ENCODE measurements around the gene FANCB. TPM values are rescaled to one million over a fixed set of nuclear protein-coding genes. Genes with fewer than 3 reads are reported as not detected.

The FANCB gene
- 1.2 TPM for total RNA-seq
- long read RNA-seq: 0 reads

GRCh38 chrX:14872851-14873675 lies at the start of gene FANCB, which contains the start of gene MOSPD2:
TSS of gene FANCB (minus strand) at chrX:14873069. CDS start at chrX:14865510, 7,559 bp downstream.
TSS of gene MOSPD2 (plus strand) at chrX:14873421. CDS start at chrX:14873529, 108 bp downstream.
- peak; percentile 97 for DNase-seq
- intact Hi-C loops (cut with DNase I): no loop called here
- H3K36me3 ChIP-seq: no peaks in the 10 kb centered on the region
- H3K27ac ChIP-seq: peak within 1 kb of the TSS; percentile 78
- no peaks in the 10 kb centered on the region for H3K9me3 ChIP-seq
- peak within 1 kb of the TSS; percentile 72 for H3K4me3 ChIP-seq
- H3K4me1 ChIP-seq: no peaks in the 10 kb centered on the region
- no peaks in the 10 kb centered on the region for H3K27me3 ChIP-seq
- peak; percentile 99 for ATAC-seq
- TF ChIP-seq, protein P1, sequence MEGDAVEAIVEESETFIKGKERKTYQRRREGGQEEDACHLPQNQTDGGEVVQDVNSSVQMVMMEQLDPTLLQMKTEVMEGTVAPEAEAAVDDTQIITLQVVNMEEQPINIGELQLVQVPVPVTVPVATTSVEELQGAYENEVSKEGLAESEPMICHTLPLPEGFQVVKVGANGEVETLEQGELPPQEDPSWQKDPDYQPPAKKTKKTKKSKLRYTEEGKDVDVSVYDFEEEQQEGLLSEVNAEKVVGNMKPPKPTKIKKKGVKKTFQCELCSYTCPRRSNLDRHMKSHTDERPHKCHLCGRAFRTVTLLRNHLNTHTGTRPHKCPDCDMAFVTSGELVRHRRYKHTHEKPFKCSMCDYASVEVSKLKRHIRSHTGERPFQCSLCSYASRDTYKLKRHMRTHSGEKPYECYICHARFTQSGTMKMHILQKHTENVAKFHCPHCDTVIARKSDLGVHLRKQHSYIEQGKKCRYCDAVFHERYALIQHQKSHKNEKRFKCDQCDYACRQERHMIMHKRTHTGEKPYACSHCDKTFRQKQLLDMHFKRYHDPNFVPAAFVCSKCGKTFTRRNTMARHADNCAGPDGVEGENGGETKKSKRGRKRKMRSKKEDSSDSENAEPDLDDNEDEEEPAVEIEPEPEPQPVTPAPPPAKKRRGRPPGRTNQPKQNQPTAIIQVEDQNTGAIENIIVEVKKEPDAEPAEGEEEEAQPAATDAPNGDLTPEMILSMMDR (IDR thresholded peaks at IDR 0.05): no peak

- intact Hi-C loops (cut with DNase I): no loop called here
- ATAC-seq (no peak), DNase-seq (no peak)
- TF ChIP-seq, protein P1 (IDR thresholded peaks at IDR 0.05): no peak
- H3K4me3 ChIP-seq: no peak overlapping the region
- H3K36me3 ChIP-seq: peaks cover 7% of the 10 kb centered on the region
- no peak overlapping the region for H3K27ac ChIP-seq
- no peaks in the 10 kb centered on the region for H3K27me3 ChIP-seq
- H3K4me1 ChIP-seq: no peaks in the 10 kb centered on the region
- H3K9me3 ChIP-seq: no peaks in the 10 kb centered on the region
Observed at GRCh38 chrX:14922437-14922836, 49.6 kb upstream of the FANCB start.

DNA sequence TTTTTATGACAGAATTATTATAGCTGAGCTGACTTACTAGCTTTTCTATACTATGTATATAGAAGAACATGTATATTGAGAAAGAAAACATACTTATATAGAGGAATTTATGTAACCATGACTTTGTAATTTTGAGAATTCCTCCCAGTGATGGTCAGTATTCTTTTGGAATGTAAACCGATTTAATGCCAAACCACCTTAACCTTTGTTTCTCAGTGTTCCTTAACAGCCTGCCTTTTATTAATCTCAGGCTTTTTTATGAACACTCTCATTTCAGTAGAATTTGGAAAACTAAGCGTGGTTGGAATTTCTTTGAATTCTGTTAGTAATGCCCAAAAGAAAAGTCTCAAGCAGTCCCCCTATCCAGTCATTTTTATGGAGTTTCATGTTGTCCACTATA lies 47.3 kb upstream of the FANCB start:
- TF ChIP-seq, protein P1 (IDR thresholded peaks at IDR 0.05): no peak
- DNase-seq: no peak
- intact Hi-C loops (cut with DNase I): no loop called here

DNA sequence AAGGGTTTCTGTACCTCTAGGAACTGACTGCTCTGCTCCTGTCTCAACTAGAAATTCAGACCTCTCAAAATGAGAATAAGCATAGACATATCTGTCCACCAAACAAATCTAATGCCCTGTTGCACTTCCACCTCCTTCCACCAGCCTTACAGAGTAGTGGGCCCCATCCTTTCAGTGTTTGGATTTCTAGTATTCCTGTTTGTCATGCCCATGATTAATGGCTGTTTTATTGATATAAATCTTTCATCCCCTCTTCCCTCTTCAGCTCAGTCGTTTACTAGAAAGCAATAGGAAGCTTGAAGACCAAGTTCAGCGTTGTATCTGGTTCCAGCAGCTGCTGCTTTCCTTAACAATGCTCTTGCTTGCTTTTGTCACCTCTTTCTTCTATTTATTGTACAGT lies 46.5 kb upstream of the FANCB start:
- no peak for ATAC-seq
- no peaks in the 10 kb centered on the region for H3K9me3 ChIP-seq
- H3K27ac ChIP-seq: no peak overlapping the region
- no peaks in the 10 kb centered on the region for H3K4me1 ChIP-seq
- TF ChIP-seq, protein P1 (IDR thresholded peaks at IDR 0.05): no peak
- no peaks in the 10 kb centered on the region for H3K27me3 ChIP-seq
- no peak for DNase-seq
- peaks cover 17% of the 10 kb centered on the region for H3K36me3 ChIP-seq
- intact Hi-C loops (cut with DNase I): no loop called here
- H3K4me3 ChIP-seq: no peak overlapping the region

More for the DNA sequence above, 47.3 kb upstream of the FANCB start:
- H3K36me3 ChIP-seq: peaks cover 17% of the 10 kb centered on the region
- no peak for ATAC-seq
- H3K4me3 ChIP-seq: no peak overlapping the region
- H3K9me3 ChIP-seq: no peaks in the 10 kb centered on the region
- H3K27ac ChIP-seq: no peak overlapping the region
- no peaks in the 10 kb centered on the region for H3K4me1 ChIP-seq
- H3K27me3 ChIP-seq: no peaks in the 10 kb centered on the region

- intact Hi-C loops (cut with DNase I): no loop called here
Observed at GRCh38 chrX:14916017-14916674, 43.3 kb upstream of the FANCB start.

More at GRCh38 chrX:14916017-14916674, 43.3 kb upstream of the FANCB start:
- Histone ChIP-seq H3K9me3 (no peaks in the 10 kb centered on the region), H3K4me1 (no peaks in the 10 kb centered on the region), H3K27me3 (no peaks in the 10 kb centered on the region), H3K27ac (no peak overlapping the region), H3K36me3 (peaks cover 26% of the 10 kb centered on the region), H3K4me3 (no peak overlapping the region)
- ATAC-seq: no peak
- TF ChIP-seq, protein P1 (IDR thresholded peaks at IDR 0.05): no peak
- DNase-seq: no peak
